Left ventricle myocardium superior (tissue), 1 donor: ENCODE data around the gene KLHL29. TPM values are rescaled to one million over a fixed set of nuclear protein-coding genes. Genes with fewer than 3 reads are reported as not detected.

Experiments
- ATAC-seq: fragments of 200-7000 bp; cut with Tn5 transposase; one replicate; pipeline ENCODE4 v1.9.1; 2020; ENCODE audit warnings: mild to moderate bottlenecking, moderate library complexity
- DNase-seq: peaks from one replicate; pipeline ENCODE4 v3.0.0-alpha.2; 2020
- intact Hi-C: fragments of 100-400 bp; cut with micrococcal nuclease; formaldehyde crosslinking; loops from one replicate; pipeline ENCODE4 v1.11.0; 2022
- total RNA-seq: library from RNA; stranded (reverse); fragmentation: NEBNext Ultra II Directional; extraction: Animal tissue kit (Norgen Biotek cat#: 25700); gene quantifications from one replicate; pipeline ENCODE4 v1.2.1, GENCODE V29; 2021
- donor health status: DM: no; HTN: yes; CAD: no; lungs with severe emphysema.

Gene KLHL29
- total RNA-seq, 1 donor from 2014 or later, result 0.69 TPM

- ATAC-seq (no peak), DNase-seq (peak; percentile 22)
- intact Hi-C loops, result no loop called here
These were observed 299.6 kb downstream of the KLHL29 start for GRCh38 chr2:23684395-23685176.

- intact Hi-C loops, result no loop called here
- peak; percentile 15 for ATAC-seq
- peak; percentile 19 for DNase-seq
These were observed 300.2 kb downstream of the KLHL29 start for GRCh38 chr2:23685181-23685580.

- ATAC-seq (no peak), DNase-seq (peak; percentile 27)
- intact Hi-C loops, result no loop called here
These were observed 300.7 kb downstream of the KLHL29 start for GRCh38 chr2:23685706-23686105.

GRCh38 chr2:23686405-23687029 is 301.5 kb downstream of the KLHL29 start:
- DNase-seq (no peak), ATAC-seq (no peak)
- intact Hi-C loops, result no loop called here

- intact Hi-C loops, result no loop called here
- ATAC-seq (no peak), DNase-seq (peak; percentile 9)
These were observed 302.2 kb downstream of the KLHL29 start for GRCh38 chr2:23687214-23687613.

GRCh38 chr2:23687713-23688112 is 302.7 kb downstream of the KLHL29 start:
- intact Hi-C loops, result no loop called here
- ATAC-seq (no peak), DNase-seq (peak; percentile 11)

- DNase-seq (peak; percentile 18), ATAC-seq (no peak)
- intact Hi-C loops, result no loop called here
These were observed 303.6 kb downstream of the KLHL29 start for GRCh38 chr2:23688486-23689130.

- no peak for ATAC-seq
- intact Hi-C loops, result no loop called here
- DNase-seq, result peak; percentile 18
These were observed 304.2 kb downstream of the KLHL29 start for GRCh38 chr2:23689131-23689700.

- intact Hi-C loops, result no loop called here
These were observed 304.9 kb downstream of the KLHL29 start for GRCh38 chr2:23689891-23690290.

GRCh38 chr2:23690421-23691105 is 305.6 kb downstream of the KLHL29 start:
- DNase-seq, result peak; percentile 66
- ATAC-seq, result peak; percentile 63
- intact Hi-C loops, result no loop called here

More at GRCh38 chr2:23689891-23690290, 304.9 kb downstream of the KLHL29 start:
- DNase-seq, result no peak
- ATAC-seq, result no peak

GRCh38 chr2:23691106-23691470 is 306.1 kb downstream of the KLHL29 start:
- DNase-seq (peak; percentile 26), ATAC-seq (no peak)
- intact Hi-C loops, result no loop called here

- intact Hi-C loops, result no loop called here
- ATAC-seq (no peak), DNase-seq (peak; percentile 29)
These were observed 306.6 kb downstream of the KLHL29 start for GRCh38 chr2:23691565-23691964.

- ATAC-seq, result no peak
- DNase-seq, result no peak
- intact Hi-C loops, result no loop called here
These were observed 307.3 kb downstream of the KLHL29 start for GRCh38 chr2:23692263-23692662.

- peak; percentile 28 for DNase-seq
- intact Hi-C loops, result no loop called here
- no peak for ATAC-seq
These were observed 308.0 kb downstream of the KLHL29 start for GRCh38 chr2:23692851-23693605.

- ATAC-seq (no peak), DNase-seq (no peak)
These were observed 308.6 kb downstream of the KLHL29 start for GRCh38 chr2:23693606-23693951.

GRCh38 chr2:23694058-23695045 is 309.4 kb downstream of the KLHL29 start:
- intact Hi-C loops, result no loop called here
- no peak for ATAC-seq
- no peak for DNase-seq

More at GRCh38 chr2:23693606-23693951, 308.6 kb downstream of the KLHL29 start:
- intact Hi-C loops, result no loop called here

- intact Hi-C loops, result no loop called here
- ATAC-seq (no peak), DNase-seq (peak; percentile 14)
These were observed 310.4 kb downstream of the KLHL29 start for GRCh38 chr2:23695214-23695889.
